22Rv1 (cell line): ENCODE results near the gene PHACTR1.

Experiments used
- CTCF ChIP-seq: fragments of 450-650 bp; IDR thresholded peaks from 2 replicates; pipeline ENCODE4 v1.5.1; 2017; ENCODE audit warnings: mild to moderate bottlenecking
- ZFX ChIP-seq: fragments of 450-650 bp; IDR thresholded peaks from 2 replicates; pipeline ENCODE4 v1.6.1; 2017; ENCODE audit warnings: antibody characterized with exemption, borderline replicate concordance

- TF ChIP-seq CTCF (no peak), ZFX (no peak)
Measured at GRCh38 chr6:12751694-12752325, 35.2 kb downstream of the PHACTR1 start.
